ENCODE measurements around the gene ATP8B4.

DNA sequence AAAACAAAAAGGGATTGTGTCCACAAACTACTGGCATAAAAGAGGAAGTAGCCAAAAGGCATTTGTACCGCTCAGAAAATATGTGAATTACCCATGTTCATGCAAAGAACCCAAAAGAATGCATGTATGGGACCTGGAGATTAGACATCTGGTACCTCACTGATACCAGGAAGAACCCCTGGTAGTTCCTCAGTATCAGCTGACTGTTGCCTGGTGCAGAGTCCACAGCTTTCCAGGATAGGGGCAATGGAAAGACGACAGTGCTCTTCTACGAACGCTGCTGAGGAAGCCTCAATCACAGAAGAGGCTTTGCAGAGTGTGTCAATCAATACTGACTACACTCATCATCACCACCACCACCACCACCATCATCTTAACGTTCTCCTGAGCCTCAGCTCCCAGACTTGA is 63.3 kb downstream of the ATP8B4 start:
- TF ChIP-seq, protein P1, sequence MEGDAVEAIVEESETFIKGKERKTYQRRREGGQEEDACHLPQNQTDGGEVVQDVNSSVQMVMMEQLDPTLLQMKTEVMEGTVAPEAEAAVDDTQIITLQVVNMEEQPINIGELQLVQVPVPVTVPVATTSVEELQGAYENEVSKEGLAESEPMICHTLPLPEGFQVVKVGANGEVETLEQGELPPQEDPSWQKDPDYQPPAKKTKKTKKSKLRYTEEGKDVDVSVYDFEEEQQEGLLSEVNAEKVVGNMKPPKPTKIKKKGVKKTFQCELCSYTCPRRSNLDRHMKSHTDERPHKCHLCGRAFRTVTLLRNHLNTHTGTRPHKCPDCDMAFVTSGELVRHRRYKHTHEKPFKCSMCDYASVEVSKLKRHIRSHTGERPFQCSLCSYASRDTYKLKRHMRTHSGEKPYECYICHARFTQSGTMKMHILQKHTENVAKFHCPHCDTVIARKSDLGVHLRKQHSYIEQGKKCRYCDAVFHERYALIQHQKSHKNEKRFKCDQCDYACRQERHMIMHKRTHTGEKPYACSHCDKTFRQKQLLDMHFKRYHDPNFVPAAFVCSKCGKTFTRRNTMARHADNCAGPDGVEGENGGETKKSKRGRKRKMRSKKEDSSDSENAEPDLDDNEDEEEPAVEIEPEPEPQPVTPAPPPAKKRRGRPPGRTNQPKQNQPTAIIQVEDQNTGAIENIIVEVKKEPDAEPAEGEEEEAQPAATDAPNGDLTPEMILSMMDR (IDR thresholded peaks at IDR 0.05) = no peak
- TF ChIP-seq, protein P2, sequence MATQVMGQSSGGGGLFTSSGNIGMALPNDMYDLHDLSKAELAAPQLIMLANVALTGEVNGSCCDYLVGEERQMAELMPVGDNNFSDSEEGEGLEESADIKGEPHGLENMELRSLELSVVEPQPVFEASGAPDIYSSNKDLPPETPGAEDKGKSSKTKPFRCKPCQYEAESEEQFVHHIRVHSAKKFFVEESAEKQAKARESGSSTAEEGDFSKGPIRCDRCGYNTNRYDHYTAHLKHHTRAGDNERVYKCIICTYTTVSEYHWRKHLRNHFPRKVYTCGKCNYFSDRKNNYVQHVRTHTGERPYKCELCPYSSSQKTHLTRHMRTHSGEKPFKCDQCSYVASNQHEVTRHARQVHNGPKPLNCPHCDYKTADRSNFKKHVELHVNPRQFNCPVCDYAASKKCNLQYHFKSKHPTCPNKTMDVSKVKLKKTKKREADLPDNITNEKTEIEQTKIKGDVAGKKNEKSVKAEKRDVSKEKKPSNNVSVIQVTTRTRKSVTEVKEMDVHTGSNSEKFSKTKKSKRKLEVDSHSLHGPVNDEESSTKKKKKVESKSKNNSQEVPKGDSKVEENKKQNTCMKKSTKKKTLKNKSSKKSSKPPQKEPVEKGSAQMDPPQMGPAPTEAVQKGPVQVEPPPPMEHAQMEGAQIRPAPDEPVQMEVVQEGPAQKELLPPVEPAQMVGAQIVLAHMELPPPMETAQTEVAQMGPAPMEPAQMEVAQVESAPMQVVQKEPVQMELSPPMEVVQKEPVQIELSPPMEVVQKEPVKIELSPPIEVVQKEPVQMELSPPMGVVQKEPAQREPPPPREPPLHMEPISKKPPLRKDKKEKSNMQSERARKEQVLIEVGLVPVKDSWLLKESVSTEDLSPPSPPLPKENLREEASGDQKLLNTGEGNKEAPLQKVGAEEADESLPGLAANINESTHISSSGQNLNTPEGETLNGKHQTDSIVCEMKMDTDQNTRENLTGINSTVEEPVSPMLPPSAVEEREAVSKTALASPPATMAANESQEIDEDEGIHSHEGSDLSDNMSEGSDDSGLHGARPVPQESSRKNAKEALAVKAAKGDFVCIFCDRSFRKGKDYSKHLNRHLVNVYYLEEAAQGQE (IDR thresholded peaks at IDR 0.05; ENCODE audit: insufficient read depth in 1 of 2, low read depth in 2 of 2, low read length in 1 of 2) = no peak

All from Panc1 (cell line).